Ecto neural progenitor cell (in vitro differentiated cells): ENCODE data around the gene SYTL5.

ENCODE experiments used
- DNase-seq: peaks from one replicate; pipeline ENCODE4 v3.0.0-alpha.2; 2018; ENCODE audit warnings: low spot score

Gene SYTL5

GRCh38 chrX:38089173-38089982 lies 83.0 kb downstream of the SYTL5 start:
- DNase-seq = no peak

- no peak for DNase-seq
Measured at GRCh38 chrX:38095971-38096529, 89.7 kb downstream of the SYTL5 start.

- DNase-seq = no peak
Measured at GRCh38 chrX:38099688-38100087, 93.3 kb downstream of the SYTL5 start.

GRCh38 chrX:38102240-38102639 lies 95.9 kb downstream of the SYTL5 start:
- DNase-seq = no peak

- DNase-seq = no peak
Measured at GRCh38 chrX:38102875-38103274, 96.5 kb downstream of the SYTL5 start.

GRCh38 chrX:38103857-38104812 lies 97.8 kb downstream of the SYTL5 start:
- no peak for DNase-seq

- DNase-seq = no peak
Measured at GRCh38 chrX:38105216-38105725, 98.9 kb downstream of the SYTL5 start.

- DNase-seq = no peak
Measured at GRCh38 chrX:38106991-38107655, 100.8 kb downstream of the SYTL5 start.

GRCh38 chrX:38108364-38108763 lies 102.0 kb downstream of the SYTL5 start:
- no peak for DNase-seq

GRCh38 chrX:38109042-38109898 lies 102.9 kb downstream of the SYTL5 start:
- DNase-seq = no peak

GRCh38 chrX:38110231-38110630 lies 103.9 kb downstream of the SYTL5 start:
- no peak for DNase-seq

- DNase-seq = no peak
Measured at GRCh38 chrX:38111196-38111595, 104.8 kb downstream of the SYTL5 start.

- DNase-seq = no peak
Measured at GRCh38 chrX:38112566-38112965, 106.2 kb downstream of the SYTL5 start.

- no peak for DNase-seq
Measured at GRCh38 chrX:38116706-38117105, 110.4 kb downstream of the SYTL5 start.

- DNase-seq = no peak
Measured at GRCh38 chrX:38117485-38117884, 111.1 kb downstream of the SYTL5 start.

GRCh38 chrX:38124000-38124399 lies 117.6 kb downstream of the SYTL5 start:
- DNase-seq = no peak

- DNase-seq = no peak
Measured at GRCh38 chrX:38126179-38126578, 119.8 kb downstream of the SYTL5 start.

- DNase-seq = no peak
Measured at GRCh38 chrX:38127961-38128360, 121.6 kb downstream of the SYTL5 start.

GRCh38 chrX:38129366-38129765 lies 123.0 kb downstream of the SYTL5 start:
- DNase-seq = no peak

GRCh38 chrX:38138157-38138891 lies 132.0 kb downstream of the SYTL5 start:
- DNase-seq = no peak
